Measurements from ENCODE around the gene PCDHGA3.
"Not testable (repeated sequence)": the region's sequence is repeated elsewhere in the genome, so short reads cannot be mapped to it uniquely, and the experiment has no call there.

The PCDHGA3 gene

GRCh38 chr5:141343242-141343952 lies at the start of gene PCDHGA3:
Gene PCDHGA3 (plus strand): TSS chr5:141343829. CDS start chr5:141344034, 205 bp downstream.
- DNase-seq, result no peak

- DNase-seq, result no peak
Measured at GRCh38 chr5:141298376-141298775, 45.3 kb upstream of the PCDHGA3 start.

GRCh38 chr5:141303756-141304155 lies 39.9 kb upstream of the PCDHGA3 start, which contains the start of gene SLC25A2:
Gene SLC25A2 (minus strand): TSS chr5:141304049. CDS start chr5:141303865, 184 bp downstream.
- no peak for DNase-seq

- DNase-seq, result no peak
Measured at GRCh38 chr5:141306630-141307029, 37.0 kb upstream of the PCDHGA3 start.

- no peak for DNase-seq
Measured at GRCh38 chr5:141313711-141314110, 29.9 kb upstream of the PCDHGA3 start.

- DNase-seq, result not testable (repeated sequence)
Measured at GRCh38 chr5:141316963-141317362, 26.7 kb upstream of the PCDHGA3 start.

- DNase-seq, result peak; percentile 53
Measured at GRCh38 chr5:141319202-141319601, 24.4 kb upstream of the PCDHGA3 start.

- DNase-seq, result no peak
Measured at GRCh38 chr5:141319699-141320098, 23.9 kb upstream of the PCDHGA3 start.

- DNase-seq, result peak; percentile 85
Measured at GRCh38 chr5:141320225-141321169, 23.1 kb upstream of the PCDHGA3 start, which contains the start of gene TAF7. Gene TAF7 (minus strand): TSS chr5:141320784. CDS start chr5:141320044, 740 bp downstream.

GRCh38 chr5:141322261-141322660 lies 21.4 kb upstream of the PCDHGA3 start:
- no peak for DNase-seq

GRCh38 chr5:141326088-141326854 lies 17.4 kb upstream of the PCDHGA3 start:
- no peak for DNase-seq

- no peak for DNase-seq
Measured at GRCh38 chr5:141328231-141328630, 15.4 kb upstream of the PCDHGA3 start.

GRCh38 chr5:141330299-141331080 lies 13.1 kb upstream of the PCDHGA3 start, which contains the start of gene PCDHGA1:
Gene PCDHGA1 (plus strand): TSS chr5:141330514.
- peak; percentile 13 for DNase-seq

GRCh38 chr5:141332571-141332970 lies 11.1 kb upstream of the PCDHGA3 start:
- DNase-seq, result not testable (repeated sequence)

- DNase-seq, result peak; percentile 20
Measured at GRCh38 chr5:141338538-141339306, 4.9 kb upstream of the PCDHGA3 start, which contains the start of gene PCDHGA2. Gene PCDHGA2 (plus strand): TSS chr5:141338760.

- not testable (repeated sequence) for DNase-seq
Measured at GRCh38 chr5:141340781-141341354, 2.8 kb upstream of the PCDHGA3 start.

GRCh38 chr5:141342773-141343172 lies 856 bp upstream of the PCDHGA3 start:
- no peak for DNase-seq

- no peak for DNase-seq
Measured at GRCh38 chr5:141343953-141344463, 379 bp downstream of the PCDHGA3 start.

GRCh38 chr5:141345327-141345726 lies 1.7 kb downstream of the PCDHGA3 start:
- DNase-seq, result no peak

GRCh38 chr5:141346017-141346416 lies 2.4 kb downstream of the PCDHGA3 start:
- DNase-seq, result not testable (repeated sequence)

All from NCI-H226 (cell line).